Prostate gland (tissue), 2 donors: ENCODE data around the gene MACIR. TPM values are rescaled to one million over a fixed set of nuclear protein-coding genes. Genes with fewer than 3 reads are reported as not detected.

Source experiments
- DNase-seq: peaks from one replicate; pipeline ENCODE4 v3.0.0-alpha.2; 2019; ENCODE audit warnings: low spot score
- H3K27ac ChIP-seq, 2 donors: fragments of 200-600 bp; sonication (generic); 2 replicates each; pipeline ENCODE4 v1.5.1; 2017 to 2019
- H3K27me3 ChIP-seq: fragments of 200-600 bp; sonication (generic); replicated peaks from 2 replicates; pipeline ENCODE4 v1.5.1; 2019; ENCODE audit not compliant: insufficient read depth
- H3K36me3 ChIP-seq, 2 donors: fragments of 200-600 bp; sonication (generic); 1 replicate in 1 of 2; 2 replicates in 1 of 2; pipeline versions ENCODE4 v1.5.1 to v1.8.1; 2017 to 2019
- H3K4me1 ChIP-seq: fragments of 200-600 bp; sonication (generic); replicated peaks from 2 replicates; pipeline ENCODE4 v1.5.1; 2019
- H3K4me3 ChIP-seq, 2 donors: fragments of 200-600 bp; sonication (generic); 2 replicates each; pipeline ENCODE4 v1.5.1; 2017 to 2019
- H3K9me3 ChIP-seq: fragments of 200-600 bp; sonication (generic); 2 replicates; pipeline ENCODE4 v1.5.1; 2017
- CTCF ChIP-seq, 4 experiments: fragments of 200-600 bp in 2 of 4; fragments of 450-650 bp in 2 of 4; sonication (generic) in 2 of 4; IDR thresholded peaks; 1 replicate in 3 of 4; 2 replicates in 1 of 4; pipeline ENCODE4 v1.5.1; 2016 to 2019; ENCODE audit warnings: antibody characterized with exemption in 4 of 4, mild to moderate bottlenecking in 2 of 4, moderate library complexity in 2 of 4
- POLR2A ChIP-seq: fragments of 450-650 bp; IDR thresholded peaks from one replicate; pipeline ENCODE4 v1.6.1; 2016; ENCODE audit warnings: antibody characterized with exemption, mild to moderate bottlenecking
- POLR2AphosphoS5 ChIP-seq: sonication (generic); formaldehyde crosslinking; IDR thresholded peaks from one replicate; pipeline ENCODE4 v1.6.1; 2017; ENCODE audit warnings: antibody characterized with exemption
- WGBS: methylation state at CpG from one replicate; pipeline ENCODE4 v1.1.5; 2018; 5-methylcytosine and 5-hydroxymethylcytosine counted together
- intact Hi-C: fragments of 100-400 bp; cut with DNase I; formaldehyde crosslinking; loops from one replicate; pipeline ENCODE4 v1.14.2; 2022
- total RNA-seq, 2 donors: library from RNA; depleted of rRNA; stranded (reverse); fragments of >200 nt; gene quantifications; one replicate each; pipeline ENCODE4 v1.1.0, GENCODE V29; 2016

Gene MACIR
- total RNA-seq, result 10 to 100 TPM; 10.4 to 20.1 TPM

- Histone ChIP-seq H3K4me1 (no peaks in the 10 kb centered on the region), H3K27me3 (no peaks in the 10 kb centered on the region), H3K27ac (peak within 1 kb of the TSS; percentile 75 to 76), H3K4me3 (peak within 1 kb of the TSS; percentile 67 to 82), H3K36me3 (no peaks in the 10 kb centered on the region), H3K9me3 (no peaks in the 10 kb centered on the region)
- WGBS, result 0% methylated on average over 27 of the region's 45 CpGs
- peak; percentile 95 for DNase-seq
- intact Hi-C loops, result no loop called here
- TF ChIP-seq POLR2A, result peak; percentile 61
- peak in 2 of 4 experiments; percentile 26 to 28 for TF ChIP-seq CTCF (IDR thresholded peaks at IDR 0.05)
- peak; percentile 82 for TF ChIP-seq POLR2AphosphoS5
Observed at GRCh38 chr5:103258368-103258956, at the start of gene MACIR. MACIR (plus strand) TSS chr5:103258763; CDS start chr5:103275920, 17,157 bp downstream.

GRCh38 chr5:103209065-103209464, 49.5 kb upstream of the MACIR start:
- no peak for TF ChIP-seq CTCF (IDR thresholded peaks at IDR 0.05)
- TF ChIP-seq POLR2AphosphoS5, result no peak
- TF ChIP-seq POLR2A, result no peak
- H3K4me1 ChIP-seq, result no peaks in the 10 kb centered on the region
- DNase-seq, result no peak
- intact Hi-C loops, result no loop called here
- no peak overlapping the region for H3K27ac ChIP-seq
- H3K27me3 ChIP-seq, result no peaks in the 10 kb centered on the region
- H3K36me3 ChIP-seq, result no peaks in the 10 kb centered on the region
- no peak overlapping the region for H3K4me3 ChIP-seq
- H3K9me3 ChIP-seq, result no peaks in the 10 kb centered on the region

- Histone ChIP-seq H3K9me3 (no peaks in the 10 kb centered on the region), H3K4me3 (no peak overlapping the region), H3K27me3 (no peaks in the 10 kb centered on the region), H3K27ac (no peak overlapping the region), H3K36me3 (no peaks in the 10 kb centered on the region), H3K4me1 (no peaks in the 10 kb centered on the region)
- no peak for DNase-seq
- TF ChIP-seq POLR2A, result no peak
- TF ChIP-seq CTCF (IDR thresholded peaks at IDR 0.05), result no peak
- no peak for TF ChIP-seq POLR2AphosphoS5
- 97% methylated on average over 2 of the region's 2 CpGs for WGBS
- intact Hi-C loops, result no loop called here
Observed at GRCh38 chr5:103210952-103211351, 47.6 kb upstream of the MACIR start.

- no peak for TF ChIP-seq CTCF (IDR thresholded peaks at IDR 0.05)
- TF ChIP-seq POLR2A, result no peak
- TF ChIP-seq POLR2AphosphoS5, result no peak
- WGBS, result 78% methylated on average over 2 of the region's 2 CpGs
- no peak overlapping the region for H3K27ac ChIP-seq
- no peaks in the 10 kb centered on the region for H3K9me3 ChIP-seq
- H3K4me3 ChIP-seq, result no peak overlapping the region
- no peaks in the 10 kb centered on the region for H3K36me3 ChIP-seq
- no peak for DNase-seq
- intact Hi-C loops, result no loop called here
- H3K27me3 ChIP-seq, result no peaks in the 10 kb centered on the region
- no peaks in the 10 kb centered on the region for H3K4me1 ChIP-seq
Observed at GRCh38 chr5:103211576-103212561, 46.7 kb upstream of the MACIR start.
